ENCODE data around the gene C16orf92. TPM values are rescaled to one million over a fixed set of nuclear protein-coding genes. Genes with fewer than 3 reads are reported as not detected.
A peak's percentile ranks its signal among the peaks of the same experiment; 100 is the strongest.

Gene C16orf92
- total and polyA plus RNA-seq, 12 donors = not detected

- TF ChIP-seq CTCF (IDR thresholded peaks at IDR 0.05) = no peak
- ATAC-seq (no peak), DNase-seq (no peak)
- Histone ChIP-seq H3K9me3 (no peaks in the 10 kb centered on the region), H3K27ac (no peak overlapping the region), H3K27me3 (peaks cover 4 to 62% (median 52%) of the 10 kb centered on the region in 7 donors), H3K4me3 (no peak overlapping the region), H3K36me3 (no peaks in the 10 kb centered on the region), H3K4me1 (peaks cover 0 to 14% (median 10%) of the 10 kb centered on the region in 9 donors)
- 89 to 90% methylated on average over 18 of the region's 18 CpGs for WGBS, 2 donors
- intact Hi-C loops (cut with DNase I) = loop anchor here in 3 of 10 donors (5.0 to 10.0 kb wide), 3 partner anchors 324 to 332 kb away; no protein-coding TSS in a partner anchor
Observed at GRCh38 chr16:30026449-30026848, 3.5 kb downstream of the C16orf92 start.

- Histone ChIP-seq H3K27ac (no peak overlapping the region), H3K36me3 (no peaks in the 10 kb centered on the region), H3K27me3 (peaks cover 4 to 76% (median 66%) of the 10 kb centered on the region in 7 donors), H3K4me1 (peaks cover 0 to 10% (median 6%) of the 10 kb centered on the region in 9 donors), H3K4me3 (no peak overlapping the region), H3K9me3 (no peaks in the 10 kb centered on the region)
- DNase-seq (no peak), ATAC-seq (peak in 1 of 8 donors; percentile 10)
- WGBS, 2 donors = 39 to 42% methylated on average over 13 of the region's 13 CpGs
- no peak for TF ChIP-seq CTCF (IDR thresholded peaks at IDR 0.05)
- intact Hi-C loops (cut with DNase I) = loop anchor here in 3 of 10 donors (5.0 to 10.0 kb wide), 3 partner anchors 326 to 333 kb away; no protein-coding TSS in a partner anchor
Observed at GRCh38 chr16:30027588-30028437, 4.8 kb downstream of the C16orf92 start.

- Histone ChIP-seq H3K36me3 (no peaks in the 10 kb centered on the region), H3K4me1 (peaks cover 0 to 10% (median 6%) of the 10 kb centered on the region in 9 donors), H3K27ac (no peak overlapping the region), H3K27me3 (peaks cover 4 to 83% (median 74%) of the 10 kb centered on the region in 7 donors), H3K4me3 (no peak overlapping the region), H3K9me3 (no peaks in the 10 kb centered on the region)
- DNase-seq (no peak), ATAC-seq (peak in 4 of 8 donors; percentile 37 to 65 (median 54))
- intact Hi-C loops (cut with DNase I) = loop anchor here in 3 of 10 donors (5.0 to 10.0 kb wide), 3 partner anchors 326 to 334 kb away; no protein-coding TSS in a partner anchor
- no peak for TF ChIP-seq CTCF (IDR thresholded peaks at IDR 0.05)
- WGBS, 2 donors = 13% methylated on average over 18 of the region's 18 CpGs
Observed at GRCh38 chr16:30028438-30029076, 5.6 kb downstream of the C16orf92 start.

GRCh38 chr16:30030011-30030685 is 7.2 kb downstream of the C16orf92 start:
- TF ChIP-seq CTCF (IDR thresholded peaks at IDR 0.05) = no peak
- intact Hi-C loops (cut with DNase I) = no loop called here
- peaks cover 0 to 10% (median 6%) of the 10 kb centered on the region in 9 donors for H3K4me1 ChIP-seq
- 22% methylated on average over 23 of the region's 23 CpGs for WGBS, 2 donors
- no peaks in the 10 kb centered on the region for H3K9me3 ChIP-seq
- ATAC-seq (no peak), DNase-seq (no peak)
- peaks cover 4 to 98% (median 89%) of the 10 kb centered on the region in 7 donors for H3K27me3 ChIP-seq
- H3K4me3 ChIP-seq = no peak overlapping the region
- H3K36me3 ChIP-seq = no peaks in the 10 kb centered on the region
- no peak overlapping the region for H3K27ac ChIP-seq

All from heart right ventricle (tissue), 16 donors.